Measurements from ENCODE around the gene CLDN4. TPM values are rescaled to one million over a fixed set of nuclear protein-coding genes. Genes with fewer than 3 reads are reported as not detected.

CLDN4 gene
- total RNA-seq, 1 experiment from 2014 or later = 0.11 TPM

GRCh38 chr7:73831834-73832651 is 1.2 kb downstream of the CLDN4 start:
- no peak for DNase-seq (ENCODE audit: low spot score)
- CTCF ChIA-PET = no interaction called here
- H3K9me3 ChIP-seq (ENCODE audit: low read depth, low read length, poor library complexity, severe bottlenecking) = no peaks in the 10 kb centered on the region
- no peak overlapping the region for H3K27ac ChIP-seq (ENCODE audit: low read depth, low read length, poor library complexity, severe bottlenecking)
- TF ChIP-seq CTCF (conservative IDR thresholded peaks at IDR 0.05; ENCODE audit: low read depth, low read length) = no peak
- TF ChIP-seq EZH2 (IDR thresholded peaks at IDR 0.05; ENCODE audit: borderline replicate concordance, low read depth, low read length, poor library complexity, severe bottlenecking) = no peak
- intact Hi-C loops (cut with micrococcal nuclease; ENCODE audit: unreplicated experiment) = no loop called here
- H3K4me3 ChIP-seq (ENCODE audit: low read depth, low read length, poor library complexity, severe bottlenecking) = no peak overlapping the region
- H3K27me3 ChIP-seq (replicated peaks; ENCODE audit: insufficient read depth, low read depth, low read length, poor library complexity) = no peaks in the 10 kb centered on the region
- no peaks in the 10 kb centered on the region for H3K4me1 ChIP-seq (ENCODE audit: insufficient read depth, low read length, poor library complexity, severe bottlenecking)
- BruUV-seq (replicated peaks) = no TSS peak
- H3K36me3 ChIP-seq (ENCODE audit: insufficient read depth, low read length, poor library complexity, severe bottlenecking) = no peaks in the 10 kb centered on the region
- POLR2A ChIA-PET (ENCODE audit: low non-redundant PET) = no interaction called here

- Histone ChIP-seq H3K36me3 (ENCODE audit: insufficient read depth, low read length, poor library complexity, severe bottlenecking) (no peaks in the 10 kb centered on the region), H3K9me3 (ENCODE audit: low read depth, low read length, poor library complexity, severe bottlenecking) (no peaks in the 10 kb centered on the region), H3K27me3 (replicated peaks; ENCODE audit: insufficient read depth, low read depth, low read length, poor library complexity) (no peaks in the 10 kb centered on the region), H3K4me3 (ENCODE audit: low read depth, low read length, poor library complexity, severe bottlenecking) (no peak overlapping the region), H3K4me1 (ENCODE audit: insufficient read depth, low read length, poor library complexity, severe bottlenecking) (no peaks in the 10 kb centered on the region), H3K27ac (ENCODE audit: low read depth, low read length, poor library complexity, severe bottlenecking) (no peak overlapping the region)
- ChIA-PET CTCF (no interaction called here), POLR2A (ENCODE audit: low non-redundant PET) (no interaction called here)
- no TSS peak for BruUV-seq (replicated peaks)
- no peak for DNase-seq (ENCODE audit: low spot score)
- TF ChIP-seq EZH2 (IDR thresholded peaks at IDR 0.05; ENCODE audit: borderline replicate concordance, low read depth, low read length, poor library complexity, severe bottlenecking) = no peak
- TF ChIP-seq CTCF (conservative IDR thresholded peaks at IDR 0.05; ENCODE audit: low read depth, low read length) = no peak
- intact Hi-C loops (cut with micrococcal nuclease; ENCODE audit: unreplicated experiment) = no loop called here
These were observed 2.0 kb downstream of the CLDN4 start for GRCh38 chr7:73832806-73833205.

- H3K4me1 ChIP-seq (ENCODE audit: insufficient read depth, low read length, poor library complexity, severe bottlenecking) = no peaks in the 10 kb centered on the region
- intact Hi-C loops (cut with micrococcal nuclease; ENCODE audit: unreplicated experiment) = no loop called here
- ChIA-PET POLR2A (ENCODE audit: low non-redundant PET) (no interaction called here), CTCF (no interaction called here)
- H3K27me3 ChIP-seq (replicated peaks; ENCODE audit: insufficient read depth, low read depth, low read length, poor library complexity) = no peaks in the 10 kb centered on the region
- no peaks in the 10 kb centered on the region for H3K36me3 ChIP-seq (ENCODE audit: insufficient read depth, low read length, poor library complexity, severe bottlenecking)
- H3K4me3 ChIP-seq (ENCODE audit: low read depth, low read length, poor library complexity, severe bottlenecking) = no peak overlapping the region
- TF ChIP-seq CTCF (conservative IDR thresholded peaks at IDR 0.05; ENCODE audit: low read depth, low read length) (no peak), EZH2 (IDR thresholded peaks at IDR 0.05; ENCODE audit: borderline replicate concordance, low read depth, low read length, poor library complexity, severe bottlenecking) (no peak)
- BruUV-seq (replicated peaks) = no TSS peak
- DNase-seq (ENCODE audit: low spot score) = no peak
- no peaks in the 10 kb centered on the region for H3K9me3 ChIP-seq (ENCODE audit: low read depth, low read length, poor library complexity, severe bottlenecking)
- H3K27ac ChIP-seq (ENCODE audit: low read depth, low read length, poor library complexity, severe bottlenecking) = no peak overlapping the region
These were observed 2.6 kb downstream of the CLDN4 start for GRCh38 chr7:73833251-73833919.

Data from A673 (cell line).